Endothelial cell of hepatic sinusoid (primary cell): Measurements from ENCODE around the gene ADSS1.
"Not testable (repeated sequence)": the region's sequence is repeated elsewhere in the genome, so short reads cannot be mapped to it uniquely, and the experiment has no call there.

ENCODE experiments used
- in situ Hi-C: cut with HindIII; loops from 2 replicates; pipeline ENCODE4 v1.10.0; 2017; ENCODE audit warnings: low sequenced_read_pairs

Gene ADSS1

GRCh38 chr14:104729176-104729834 lies 5.3 kb downstream of the ADSS1 start:
- in situ Hi-C loops, result not testable (repeated sequence)

DNA sequence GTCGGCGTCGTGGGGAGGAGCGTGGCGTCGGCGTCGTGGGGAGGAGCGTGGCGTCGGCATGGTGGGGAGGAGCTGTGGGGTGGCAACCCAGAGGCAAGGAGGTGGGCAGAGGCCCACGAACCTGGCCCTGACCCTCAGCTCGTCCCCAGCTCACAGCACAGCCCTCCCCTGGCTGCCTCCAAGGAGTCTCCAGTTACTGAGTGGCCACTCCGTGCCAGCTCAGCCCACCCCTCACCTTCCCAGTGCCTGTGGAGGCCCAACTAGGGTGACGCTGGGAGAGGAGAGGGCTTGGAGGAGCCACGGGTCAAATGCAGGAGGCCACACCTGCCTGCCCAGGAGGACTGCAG lies 5.8 kb downstream of the ADSS1 start:
- in situ Hi-C loops, result no loop called here

DNA sequence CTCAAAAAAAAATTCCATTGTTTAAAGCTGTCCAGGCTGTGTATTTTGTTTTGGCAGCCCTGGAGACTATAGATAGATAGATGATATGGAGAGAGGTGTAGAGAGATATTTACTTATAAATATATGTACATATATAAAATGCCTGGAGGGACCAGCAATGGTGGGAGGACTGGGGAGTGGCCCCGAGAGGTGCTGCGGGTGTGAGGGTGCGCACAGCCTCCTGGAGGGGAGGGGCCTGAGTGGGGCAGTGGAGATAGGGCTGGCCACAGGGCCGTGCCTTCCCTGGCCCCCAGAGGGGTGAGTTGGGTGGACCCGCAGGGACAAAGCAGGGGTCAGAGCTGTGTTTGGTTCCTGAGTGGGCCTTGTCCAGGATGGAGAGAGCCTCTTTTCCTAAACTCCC lies 6.5 kb downstream of the ADSS1 start:
- in situ Hi-C loops, result no loop called here

- in situ Hi-C loops, result no loop called here
These were observed 7.6 kb downstream of the ADSS1 start for GRCh38 chr14:104731320-104732294.

GRCh38 chr14:104732355-104732804 lies 8.4 kb downstream of the ADSS1 start:
- in situ Hi-C loops, result no loop called here

DNA sequence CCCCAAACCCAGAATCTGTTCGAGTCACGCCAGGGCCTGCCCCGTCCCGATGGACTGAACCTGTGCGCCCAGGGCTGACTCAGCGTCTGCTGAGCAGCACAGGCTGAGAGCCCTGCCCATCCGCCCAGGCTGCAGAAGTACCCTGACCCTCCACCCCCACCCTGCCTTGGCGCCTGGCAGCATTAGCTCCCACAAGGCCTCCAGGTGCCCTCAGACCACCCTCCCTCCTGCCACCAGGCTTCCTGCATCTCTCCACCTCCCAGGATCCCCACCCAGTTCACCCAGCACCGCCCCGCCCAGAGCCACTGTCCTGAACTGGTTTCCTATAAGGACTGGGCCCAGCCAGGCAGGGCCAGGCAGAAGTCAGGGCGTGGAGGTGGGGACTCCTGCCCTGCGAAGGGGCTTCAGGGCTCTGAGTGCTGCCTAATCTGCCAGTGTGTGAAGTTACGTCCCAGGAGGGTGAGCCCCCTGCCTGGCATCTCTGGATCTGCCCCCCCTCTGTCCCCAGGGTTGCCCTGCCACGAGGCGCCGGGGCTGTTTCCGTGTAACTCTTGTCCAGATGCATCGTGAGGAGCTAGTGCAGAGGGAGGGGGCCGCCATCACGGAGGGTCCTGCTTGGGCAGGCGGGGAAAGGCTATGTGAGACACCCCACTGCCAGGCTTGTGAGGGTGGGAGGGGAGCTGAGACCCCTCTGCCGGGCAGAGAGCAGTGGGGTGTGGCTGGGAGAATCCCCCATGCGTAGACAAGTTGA lies 9.1 kb downstream of the ADSS1 start:
- in situ Hi-C loops, result no loop called here

DNA sequence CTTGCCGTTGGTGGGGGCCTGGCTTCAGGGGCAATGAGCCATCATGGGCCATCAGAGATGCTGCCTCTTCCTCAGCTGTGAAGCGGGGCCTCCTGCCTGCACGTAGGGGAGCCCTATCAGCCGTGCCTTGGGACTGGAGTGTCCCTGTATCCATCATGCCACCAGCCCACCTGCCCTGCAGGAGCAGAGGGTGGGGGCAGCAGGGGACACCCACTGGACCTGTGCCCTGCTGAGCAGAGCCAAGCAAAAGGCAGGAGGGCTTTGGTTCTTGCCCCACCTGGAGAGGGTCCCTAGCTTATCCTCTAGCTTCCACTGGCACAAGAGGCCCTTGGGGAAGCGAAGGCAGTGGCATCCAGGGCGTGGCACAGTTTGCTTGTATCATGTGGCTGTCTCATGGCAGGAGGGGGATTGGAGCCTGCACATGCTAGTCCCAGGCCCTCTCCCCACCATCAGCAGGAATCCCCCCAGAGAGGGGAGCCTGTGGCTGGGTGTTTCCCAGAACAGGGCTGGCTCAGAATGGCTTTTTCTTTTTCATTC lies 10.1 kb downstream of the ADSS1 start:
- in situ Hi-C loops, result no loop called here

DNA sequence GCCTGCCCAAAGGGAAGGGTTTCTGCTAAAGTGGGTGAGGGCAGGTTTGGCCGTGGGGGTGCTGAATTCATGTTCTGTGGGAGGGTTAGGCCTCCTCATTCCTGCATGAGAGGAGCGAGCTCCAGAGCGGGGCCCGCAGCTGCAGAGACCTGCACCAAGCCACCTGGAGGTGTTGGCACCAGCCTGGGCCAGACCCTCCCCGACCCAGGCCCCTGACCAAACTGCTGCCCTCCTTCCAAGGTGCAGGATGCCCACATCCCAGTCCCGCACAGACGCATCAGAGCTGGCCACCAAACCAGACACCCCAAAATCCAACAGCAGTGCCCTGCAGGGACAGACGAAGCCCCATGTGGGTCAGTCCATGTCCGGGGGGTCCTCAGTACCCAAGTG lies 10.6 kb downstream of the ADSS1 start:
- in situ Hi-C loops, result no loop called here

DNA sequence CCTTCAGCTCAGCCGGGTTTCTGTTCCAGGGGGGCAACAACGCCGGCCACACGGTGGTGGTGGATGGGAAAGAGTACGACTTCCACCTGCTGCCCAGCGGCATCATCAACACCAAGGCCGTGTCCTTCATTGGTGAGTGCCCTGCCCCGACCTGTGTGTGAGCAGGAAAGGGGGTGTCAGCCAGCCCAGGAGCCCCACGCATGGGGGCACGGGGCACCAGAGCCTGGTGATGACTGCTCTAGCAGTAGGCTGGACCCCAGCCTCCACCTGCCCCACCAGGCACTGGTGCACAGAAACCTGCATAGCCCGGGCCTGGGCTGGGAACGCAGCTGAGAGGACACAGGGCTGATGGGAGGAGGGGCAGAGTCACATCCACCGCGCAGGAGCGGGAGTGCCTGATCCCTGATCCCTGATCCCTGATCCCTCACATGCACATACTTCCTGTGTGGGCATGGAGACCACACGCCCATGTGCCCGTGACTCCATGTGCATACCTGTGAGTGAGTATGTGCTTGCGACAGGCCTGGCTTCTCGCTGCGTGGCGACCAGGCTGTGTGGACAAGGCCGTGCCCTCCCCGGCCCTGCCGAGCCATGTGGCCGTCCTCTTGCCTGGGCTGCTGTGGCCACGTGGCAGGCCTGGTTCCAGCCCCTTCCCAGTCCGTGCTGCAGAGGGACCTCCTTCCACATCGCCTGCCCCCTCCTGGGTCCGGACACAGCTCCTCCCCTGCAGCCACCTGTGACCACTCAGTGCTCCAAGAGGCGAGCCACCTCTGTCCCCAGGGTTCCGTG lies 11.2 kb downstream of the ADSS1 start:
- in situ Hi-C loops, result no loop called here

DNA sequence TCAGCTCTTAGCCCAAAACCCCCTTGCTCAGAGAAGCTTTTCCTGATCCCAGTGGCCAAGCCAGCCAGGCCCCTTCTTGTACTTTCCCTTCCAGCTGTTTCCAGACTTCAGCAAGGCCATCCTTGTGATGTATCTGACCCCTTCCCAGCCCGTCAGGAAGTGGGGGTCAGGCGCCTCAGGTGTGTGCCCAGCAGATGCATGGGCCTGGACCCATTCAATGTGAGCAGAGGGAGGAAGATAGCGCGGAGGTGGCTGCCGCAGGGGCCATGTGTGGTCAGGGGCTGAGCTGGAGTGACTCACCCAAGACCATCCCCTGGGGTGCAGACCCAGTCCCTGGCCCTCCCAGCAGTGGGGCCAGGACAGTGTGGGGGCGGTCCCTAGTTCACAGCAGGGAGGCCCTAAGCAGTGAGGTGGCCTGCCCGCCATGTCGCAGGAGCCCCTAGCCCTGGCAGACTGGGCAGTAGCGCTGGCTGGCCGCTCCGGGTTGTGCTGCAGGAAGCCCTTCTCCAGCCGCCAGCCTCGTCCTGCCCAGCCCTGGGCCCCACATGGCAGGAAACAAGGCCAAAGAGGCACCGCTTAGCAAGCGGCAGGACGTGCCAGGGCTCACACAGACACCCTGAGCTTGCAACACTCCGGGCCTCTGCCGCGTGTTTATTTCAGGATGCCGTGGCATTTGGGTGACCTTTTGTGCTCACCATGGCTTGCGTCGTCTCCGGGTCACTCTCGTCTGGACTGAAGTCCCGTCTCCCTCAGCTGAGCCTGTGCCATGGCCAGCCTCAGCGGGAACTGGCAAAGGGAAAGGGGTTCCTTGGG lies 12.0 kb downstream of the ADSS1 start:
- in situ Hi-C loops, result no loop called here

GRCh38 chr14:104738375-104739019 lies 14.5 kb downstream of the ADSS1 start:
- in situ Hi-C loops, result no loop called here

DNA sequence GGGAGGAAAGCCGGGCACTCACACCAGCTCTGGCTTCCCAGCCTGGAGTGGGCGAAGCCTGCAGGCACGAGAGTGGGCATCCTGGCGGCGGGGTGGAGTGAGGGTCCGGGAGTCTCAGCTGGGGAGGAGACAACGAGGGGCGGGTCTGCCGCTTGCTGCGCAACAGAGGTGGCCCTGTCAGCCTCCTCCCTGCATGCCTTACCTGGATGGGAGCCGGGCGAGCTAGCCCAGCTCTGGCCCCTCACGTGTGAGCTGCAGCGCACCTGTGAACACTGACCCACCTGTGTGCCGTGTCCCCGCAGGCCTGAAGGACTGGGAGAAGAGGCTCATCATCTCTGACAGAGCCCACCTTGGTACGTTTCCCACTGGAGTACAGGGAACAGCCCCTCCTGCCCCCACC lies 15.0 kb downstream of the ADSS1 start:
- in situ Hi-C loops, result no loop called here

DNA sequence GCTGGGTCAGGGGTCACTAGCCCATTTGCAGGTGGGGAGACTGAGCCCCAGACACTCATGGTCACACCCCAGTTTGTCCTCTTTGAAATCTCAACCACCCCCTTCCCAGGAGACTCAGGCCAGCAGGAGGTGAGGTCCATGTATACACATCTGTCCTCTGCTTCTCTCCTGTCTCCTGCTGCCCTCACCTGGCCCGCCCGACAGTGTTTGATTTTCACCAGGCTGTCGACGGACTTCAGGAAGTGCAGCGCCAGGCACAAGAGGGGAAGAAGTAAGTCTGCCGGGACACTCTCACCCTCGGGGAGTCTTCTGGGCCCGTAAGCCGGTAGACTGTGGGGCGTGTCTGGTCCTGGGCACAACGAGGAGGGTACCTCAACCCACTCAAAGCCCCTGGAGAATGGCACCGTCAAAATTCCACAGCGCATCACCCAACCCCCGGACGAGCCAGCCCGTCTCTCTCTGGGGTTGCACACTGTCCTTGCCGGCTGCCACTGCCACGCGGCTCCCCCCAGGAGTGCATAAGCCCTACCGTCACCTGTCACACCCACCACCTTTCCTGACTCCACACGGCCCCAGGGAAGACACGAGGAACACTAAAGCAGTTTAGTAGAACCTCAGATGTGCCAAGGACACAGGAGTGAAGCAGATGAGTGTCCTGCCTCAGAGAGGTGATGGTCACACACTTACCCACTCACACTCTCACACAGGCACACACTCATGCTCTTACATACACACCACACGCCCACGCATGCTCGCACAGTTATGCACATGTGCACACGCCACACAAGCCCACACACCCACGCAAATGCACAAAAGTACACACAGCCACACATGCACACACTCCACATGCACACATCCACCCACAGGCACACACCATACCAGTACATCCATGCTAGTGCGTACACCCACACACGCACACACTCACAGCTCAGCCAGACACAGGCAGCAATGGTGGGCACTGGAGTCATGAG lies 15.8 kb downstream of the ADSS1 start:
- in situ Hi-C loops, result no loop called here

DNA sequence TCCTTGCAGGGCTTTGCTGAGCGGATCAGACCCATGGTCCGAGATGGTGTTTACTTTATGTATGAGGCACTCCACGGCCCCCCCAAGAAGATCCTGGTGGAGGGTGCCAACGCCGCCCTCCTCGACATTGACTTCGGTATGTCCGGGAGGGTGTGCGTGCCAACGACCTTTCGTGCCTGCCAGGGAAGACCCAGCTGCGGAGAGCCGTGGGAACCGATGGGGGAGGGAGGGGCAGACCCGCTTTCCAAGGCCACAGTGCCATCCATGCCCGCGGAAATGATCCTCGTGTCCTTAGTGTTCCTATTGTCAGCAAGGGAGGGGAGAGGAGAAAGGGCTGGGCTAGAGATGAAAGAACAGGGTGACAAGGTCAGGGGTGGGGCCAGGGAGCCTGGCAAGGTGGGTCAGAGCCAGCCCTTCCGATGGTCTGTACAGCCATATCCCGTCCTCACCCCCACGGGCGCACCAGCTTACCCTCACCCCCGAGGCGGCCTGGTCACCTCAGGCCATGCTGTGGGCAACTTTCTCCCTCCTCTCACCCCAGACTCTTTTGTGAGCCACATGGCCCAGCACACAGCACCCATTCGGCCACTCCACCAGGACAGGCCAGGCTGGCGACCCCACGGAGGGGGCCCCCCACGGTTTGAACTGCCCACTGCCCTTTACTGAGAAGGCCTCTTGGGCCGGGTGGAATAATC lies 17.2 kb downstream of the ADSS1 start:
- in situ Hi-C loops, result no loop called here

GRCh38 chr14:104741803-104742251 lies 17.8 kb downstream of the ADSS1 start:
- in situ Hi-C loops, result no loop called here

- in situ Hi-C loops, result no loop called here
These were observed 18.8 kb downstream of the ADSS1 start for GRCh38 chr14:104742586-104743455.
